Mammary epithelial cell (primary cell): ENCODE measurements around the gene MOB3C.

Source experiments
- CTCF ChIP-seq, 2 donors: IDR thresholded peaks in 1 of 2; conservative IDR thresholded peaks in 1 of 2; 2 replicates each; pipeline ENCODE4 v1.5.1; 2011 to 2012; ENCODE audit warnings: inconsistent platforms in 2 of 2, low read length in 2 of 2, mild to moderate bottlenecking in 2 of 2, control low read depth in 1 of 2, low read depth in 1 of 2; ENCODE audit not compliant: insufficient read depth in 1 of 2; ENCODE audit errors: extremely low read depth in 1 of 2
- EZH2 ChIP-seq: IDR thresholded peaks from 2 replicates; pipeline ENCODE4 v1.6.1; 2012; ENCODE audit warnings: low read length, inconsistent platforms, borderline replicate concordance

- TF ChIP-seq CTCF (conservative IDR thresholded peaks at IDR 0.05 in 1 of 2, IDR thresholded peaks at IDR 0.05 in 1 of 2; ENCODE audit: extremely low read depth in 1 of 2, insufficient read depth in 1 of 2, low read depth in 1 of 2, low read length in 2 of 2) (peak in 1 of 2 donors; percentile 17), EZH2 (no peak)
Measured at GRCh38 chr1:46603858-46604549, 12.6 kb downstream of the MOB3C start, which contains the start of gene MKNK1.
